OCI-LY7 (cell line): Measurements from ENCODE around the gene DNM3. TPM values are rescaled to one million over a fixed set of nuclear protein-coding genes. Genes with fewer than 3 reads are reported as not detected.

Experiments used
- BruUV-seq: library from RNA; stranded (reverse); fragments of 400-500 nt; replicated peaks from 2 replicates; lab custom pipeline; 2021; lab: Mats Ljungman, UMichigan
- CTCF ChIA-PET: fragments of 300-600 bp; sonication (Branson Sonifier 250); formaldehyde crosslinking; loops from one replicate; lab custom pipeline; 2022; ENCODE audit warnings: antibody characterized with exemption; ENCODE audit not compliant: unreplicated experiment; lab: Charles Lee
- POLR2A ChIA-PET: fragments of 300-600 bp; sonication (Branson Sonifier 250); formaldehyde crosslinking; loops from one replicate; lab custom pipeline; 2022; ENCODE audit warnings: antibody characterized with exemption; lab: Charles Lee
- DNase-seq: peaks from one replicate; pipeline ENCODE4 v3.0.0-alpha.2; 2015; ENCODE audit warnings: low spot score
- H2AFZ ChIP-seq: fragments of 200-600 bp; sonication (generic), shearing (Covaris generic); 2 replicates; pipeline ENCODE4 v1.6.1; 2014; ENCODE audit warnings: mild to moderate bottlenecking, antibody characterized with exemption, low read length, moderate library complexity
- H3K27ac ChIP-seq: fragments of 200-600 bp; sonication (generic); 2 replicates; pipeline ENCODE4 v1.5.1; 2014; ENCODE audit warnings: mixed run types, low read depth, mild to moderate bottlenecking, moderate library complexity, low read length, inconsistent platforms; ENCODE audit not compliant: poor library complexity, severe bottlenecking
- H3K36me3 ChIP-seq: fragments of 200-600 bp; sonication (generic); 2 replicates; pipeline ENCODE4 v1.6.1; 2014; ENCODE audit warnings: mild to moderate bottlenecking, antibody characterized with exemption, low read length, moderate library complexity, mixed read lengths; ENCODE audit not compliant: insufficient read depth
- H3K4me1 ChIP-seq: fragments of 200-600 bp; sonication (generic); 2 replicates; pipeline ENCODE4 v1.5.1; 2014; ENCODE audit warnings: mild to moderate bottlenecking, low read length; ENCODE audit not compliant: insufficient read depth, poor library complexity, severe bottlenecking
- H3K4me2 ChIP-seq: fragments of 200-600 bp; sonication (generic); 2 replicates; pipeline ENCODE4 v1.6.1; 2014; ENCODE audit warnings: mild to moderate bottlenecking, low read length
- H3K4me3 ChIP-seq: fragments of 200-600 bp; sonication (generic); 2 replicates; pipeline ENCODE4 v1.5.1; 2014; ENCODE audit warnings: mild to moderate bottlenecking, low read depth, low read length; ENCODE audit not compliant: poor library complexity, severe bottlenecking
- H3K79me2 ChIP-seq: fragments of 200-600 bp; sonication (generic); 2 replicates; pipeline ENCODE4 v1.6.1; 2016; ENCODE audit warnings: low read depth, mild to moderate bottlenecking, low read length, moderate library complexity, mixed read lengths; ENCODE audit not compliant: insufficient read depth
- H3K9me2 ChIP-seq: fragments of 200-600 bp; sonication (generic); 2 replicates; pipeline ENCODE4 v1.6.1; 2016; ENCODE audit warnings: mild to moderate bottlenecking, low read length, mixed read lengths; ENCODE audit not compliant: insufficient read depth
- H3K9me3 ChIP-seq: fragments of 200-600 bp; sonication (generic); 2 replicates; pipeline ENCODE4 v1.6.1; 2014; ENCODE audit warnings: mild to moderate bottlenecking, mixed run types, low read length, mixed read lengths
- H4K20me1 ChIP-seq: fragments of 200-600 bp; sonication (generic); 2 replicates; pipeline ENCODE4 v1.6.1; 2014; ENCODE audit warnings: mild to moderate bottlenecking, antibody characterized with exemption, low read length, moderate library complexity, mixed read lengths; ENCODE audit not compliant: insufficient read depth
- EZH2phosphoT487 ChIP-seq: fragments of 200-600 bp; sonication (generic); IDR thresholded peaks from 2 replicates; pipeline ENCODE4 v1.6.1; 2018; ENCODE audit warnings: low read depth, borderline replicate concordance, mild to moderate bottlenecking, mixed run types, antibody characterized with exemption, low read length, moderate library complexity, mixed read lengths
- intact Hi-C: fragments of 100-400 bp; cut with micrococcal nuclease; formaldehyde crosslinking; loops from one replicate; pipeline ENCODE4 v1.10.0; 2022; ENCODE audit not compliant: unreplicated experiment
- total RNA-seq, 2 experiments: library from RNA; depleted of rRNA in 1 of 2; stranded (reverse); fragments of >200 nt in 1 of 2; shearing (Covaris generic) in 1 of 2; gene quantifications; 2 replicates each; pipeline ENCODE4 v1.2.3, GENCODE V29; 2014 to 2022
- TF ChIP-seq, protein P1 (sequence below): fragments of 200-600 bp; sonication (generic); conservative IDR thresholded peaks from 2 replicates; pipeline ENCODE4 v1.5.1; 2014; ENCODE audit warnings: mild to moderate bottlenecking, antibody characterized with exemption, low read length, moderate library complexity, mixed read lengths

Gene DNM3
- total RNA-seq, 2 experiments from 2014 or later: 0.47 to 0.61 TPM

DNA sequence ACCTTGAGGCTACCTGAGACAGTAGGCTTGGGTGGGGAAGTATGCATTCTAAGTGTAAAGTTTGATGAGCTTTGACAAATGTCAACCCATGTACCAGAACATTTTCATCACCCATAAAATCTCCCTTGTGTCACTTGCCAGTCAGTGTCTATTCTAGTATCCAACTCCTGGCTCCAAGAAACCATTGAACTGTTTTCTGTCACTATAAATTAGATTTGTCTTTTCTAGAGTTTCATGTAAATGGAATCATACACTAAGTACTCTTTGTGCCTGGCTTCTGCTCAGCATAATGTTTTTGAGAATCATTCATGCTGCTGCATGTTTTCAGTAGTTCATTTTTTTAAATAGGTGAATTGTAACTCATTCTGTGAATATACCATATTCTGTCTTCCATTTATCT, 165.4 kb downstream of the DNM3 start:
- ChIA-PET POLR2A (no interaction called here), CTCF (no interaction called here)
- 0 out of 2 replicates have a peak, but pooled peaks cover 3% of the 10 kb centered on the region for H3K9me2 ChIP-seq
- H3K27ac ChIP-seq: no peak overlapping the region
- no peak for DNase-seq
- peaks cover 7% of the 10 kb centered on the region; the same call in 1 of the 2 replicates for H3K9me3 ChIP-seq
- no peaks in the 10 kb centered on the region for H3K36me3 ChIP-seq
- no peaks in the 10 kb centered on the region for H4K20me1 ChIP-seq
- no peak overlapping the region for H3K4me2 ChIP-seq
- no peak overlapping the region for H2AFZ ChIP-seq
- BruUV-seq: no TSS peak
- intact Hi-C loops: no loop called here
- TF ChIP-seq, protein P1, sequence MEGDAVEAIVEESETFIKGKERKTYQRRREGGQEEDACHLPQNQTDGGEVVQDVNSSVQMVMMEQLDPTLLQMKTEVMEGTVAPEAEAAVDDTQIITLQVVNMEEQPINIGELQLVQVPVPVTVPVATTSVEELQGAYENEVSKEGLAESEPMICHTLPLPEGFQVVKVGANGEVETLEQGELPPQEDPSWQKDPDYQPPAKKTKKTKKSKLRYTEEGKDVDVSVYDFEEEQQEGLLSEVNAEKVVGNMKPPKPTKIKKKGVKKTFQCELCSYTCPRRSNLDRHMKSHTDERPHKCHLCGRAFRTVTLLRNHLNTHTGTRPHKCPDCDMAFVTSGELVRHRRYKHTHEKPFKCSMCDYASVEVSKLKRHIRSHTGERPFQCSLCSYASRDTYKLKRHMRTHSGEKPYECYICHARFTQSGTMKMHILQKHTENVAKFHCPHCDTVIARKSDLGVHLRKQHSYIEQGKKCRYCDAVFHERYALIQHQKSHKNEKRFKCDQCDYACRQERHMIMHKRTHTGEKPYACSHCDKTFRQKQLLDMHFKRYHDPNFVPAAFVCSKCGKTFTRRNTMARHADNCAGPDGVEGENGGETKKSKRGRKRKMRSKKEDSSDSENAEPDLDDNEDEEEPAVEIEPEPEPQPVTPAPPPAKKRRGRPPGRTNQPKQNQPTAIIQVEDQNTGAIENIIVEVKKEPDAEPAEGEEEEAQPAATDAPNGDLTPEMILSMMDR: no peak
- TF ChIP-seq EZH2phosphoT487: no peak
- H3K4me1 ChIP-seq: no peaks in the 10 kb centered on the region
- H3K4me3 ChIP-seq: no peak overlapping the region
- H3K79me2 ChIP-seq: no peaks in the 10 kb centered on the region

DNA sequence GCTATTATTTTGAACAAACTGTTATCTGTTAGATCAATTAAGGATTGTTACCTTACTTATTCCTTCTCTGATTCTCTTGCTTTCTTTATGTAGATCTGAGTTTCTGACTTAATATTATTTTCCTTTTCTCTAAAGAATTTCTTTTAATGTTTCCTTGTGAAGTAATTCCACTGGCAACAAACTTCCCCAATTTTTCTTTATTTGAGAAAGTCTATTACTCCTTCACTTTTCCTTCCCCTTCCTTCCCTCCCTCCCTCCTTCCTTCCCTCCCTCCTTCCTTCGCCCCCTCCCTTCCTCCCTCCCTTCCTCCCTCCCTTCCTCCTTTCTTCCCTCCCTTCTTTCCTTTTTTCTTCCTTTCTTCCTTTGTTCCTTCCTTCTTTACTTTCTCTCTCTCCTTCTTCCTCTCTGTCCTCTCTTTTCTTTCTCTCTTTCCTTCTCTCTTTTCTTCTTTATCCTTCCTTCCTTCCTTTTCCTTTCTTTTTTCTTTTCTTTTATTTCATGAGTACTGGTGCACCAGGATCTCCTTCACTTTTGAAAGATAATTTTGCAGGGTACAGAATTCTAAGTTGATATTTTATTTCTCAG, 177.5 kb downstream of the DNM3 start:
- POLR2A ChIA-PET: no interaction called here
- no peak overlapping the region for H3K4me3 ChIP-seq
- H3K9me2 ChIP-seq: no peaks in the 10 kb centered on the region; the same call in 1 of the 2 replicates
- H3K4me2 ChIP-seq: no peak overlapping the region
- no peak overlapping the region for H3K27ac ChIP-seq
- no peaks in the 10 kb centered on the region; the same call in 1 of the 2 replicates for H4K20me1 ChIP-seq
- CTCF ChIA-PET: no interaction called here
- no peak for DNase-seq
- no TSS peak for BruUV-seq
- no peaks in the 10 kb centered on the region for H3K79me2 ChIP-seq
- H3K36me3 ChIP-seq: no peaks in the 10 kb centered on the region
- no peaks in the 10 kb centered on the region for H3K4me1 ChIP-seq
- H3K9me3 ChIP-seq: no peaks in the 10 kb centered on the region
- intact Hi-C loops: no loop called here
- TF ChIP-seq EZH2phosphoT487: no peak
- TF ChIP-seq, protein P1: no peak
- no peak overlapping the region for H2AFZ ChIP-seq

DNA sequence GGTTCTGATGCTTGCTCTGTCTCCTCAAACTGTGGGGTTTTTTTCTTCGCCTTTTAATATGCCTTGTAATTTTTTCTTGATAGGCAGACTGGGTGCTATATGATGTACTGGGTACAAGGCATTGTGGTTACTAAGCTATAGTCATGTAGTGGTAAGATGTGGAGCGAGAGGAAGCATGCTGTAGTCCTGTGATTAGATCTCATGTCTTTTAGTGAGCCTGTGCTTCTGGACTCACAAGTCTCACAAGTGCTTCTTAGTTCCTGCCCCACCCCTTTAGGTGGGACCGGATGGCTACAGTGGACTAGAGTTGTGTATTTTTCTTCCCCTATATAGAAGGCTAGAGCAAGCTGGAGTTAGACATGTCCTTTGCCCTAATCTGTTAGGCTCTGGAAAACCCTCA, 178.7 kb downstream of the DNM3 start:
- Histone ChIP-seq H3K4me2 (no peak overlapping the region), H3K27ac (no peak overlapping the region), H3K4me3 (no peak overlapping the region), H3K9me2 (no peaks in the 10 kb centered on the region; the same call in 1 of the 2 replicates), H3K4me1 (no peaks in the 10 kb centered on the region), H3K79me2 (no peaks in the 10 kb centered on the region), H3K36me3 (no peaks in the 10 kb centered on the region), H2AFZ (no peak overlapping the region), H4K20me1 (no peaks in the 10 kb centered on the region; the same call in 1 of the 2 replicates), H3K9me3 (no peaks in the 10 kb centered on the region)
- TF ChIP-seq, protein P1: no peak
- no peak for TF ChIP-seq EZH2phosphoT487
- ChIA-PET POLR2A (interaction anchor here (0.6 kb wide), 1 partner anchor 357 kb away, joined by 3 read pairs; no protein-coding TSS in a partner anchor), CTCF (no interaction called here)
- BruUV-seq: no TSS peak
- no peak for DNase-seq
- intact Hi-C loops: no loop called here
